Endothelial cell of umbilical vein (primary cell): Measurements from ENCODE around the gene SNORC. TPM values are rescaled to one million over a fixed set of nuclear protein-coding genes. Genes with fewer than 3 reads are reported as not detected.

Source experiments
- BruUV-seq: library from RNA; stranded (reverse); fragments of 400-500 nt; replicated peaks from 2 replicates; lab custom pipeline; 2021; lab: Mats Ljungman, UMichigan
- CTCF ChIA-PET: fragments of 300-600, 350-600 bp; sonication (Branson Sonifier 250); formaldehyde crosslinking; loops from one replicate; lab custom pipeline; 2021; ENCODE audit warnings: antibody characterized with exemption, inconsistent platforms; lab: Charles Lee
- POLR2A ChIA-PET: fragments of 300-600, 350-600 bp; sonication (Branson Sonifier 250); formaldehyde crosslinking; loops from one replicate; lab custom pipeline; 2021; ENCODE audit warnings: antibody characterized with exemption, inconsistent platforms; lab: Charles Lee
- DNase-seq: peaks from one replicate; pipeline ENCODE4 v3.0.0-alpha.2; 2011; ENCODE audit warnings: low read depth, low spot score
- FAIRE-seq: peaks from 2 replicates; lab custom pipeline; 2011; peaks lifted over from hg19 to GRCh38; lab: Jason Lieb, UNC
- H2AFZ ChIP-seq: 2 replicates; pipeline ENCODE4 v1.6.0; 2012; ENCODE audit warnings: low read depth, low read length, control low read depth, inconsistent platforms
- H3K27ac ChIP-seq: 2 replicates; pipeline ENCODE4 v1.5.1; 2011; ENCODE audit warnings: low read depth, mild to moderate bottlenecking, control low read depth, low read length, moderate library complexity; ENCODE audit not compliant: insufficient read depth
- H3K27me3 ChIP-seq, 2 experiments: 2 replicates each; pipeline versions ENCODE4 v1.6.0 to v1.6.1; 2011; ENCODE audit warnings: low read length in 2 of 2, mixed read lengths in 1 of 2; ENCODE audit not compliant: control insufficient read depth in 2 of 2, insufficient read depth in 2 of 2
- H3K36me3 ChIP-seq, 2 experiments: 2 replicates in 1 of 2; 3 replicates in 1 of 2; pipeline ENCODE4 v1.5.1; 2011; ENCODE audit warnings: low read length in 2 of 2, mild to moderate bottlenecking in 1 of 2, moderate library complexity in 1 of 2; ENCODE audit not compliant: control insufficient read depth in 2 of 2, insufficient read depth in 2 of 2; ENCODE audit errors: extremely low read depth in 1 of 2
- H3K4me1 ChIP-seq: 3 replicates; pipeline ENCODE4 v1.5.1; 2011; ENCODE audit warnings: mild to moderate bottlenecking, low read length; ENCODE audit not compliant: control insufficient read depth, insufficient read depth; ENCODE audit errors: extremely low read depth
- H3K4me2 ChIP-seq: 2 replicates; pipeline ENCODE4 v1.6.1; 2011; ENCODE audit warnings: low read length, control low read depth, mixed read lengths; ENCODE audit not compliant: insufficient read depth
- H3K4me3 ChIP-seq, 3 experiments: fragments of 200-600 bp in 1 of 3; sonication (generic), shearing (Covaris generic) in 1 of 3; replicated peaks in 1 of 3; 2 replicates each; pipeline ENCODE4 v1.5.1; 2011 to 2016; ENCODE audit warnings: control low read depth in 3 of 3, low read length in 3 of 3, mild to moderate bottlenecking in 2 of 3, inconsistent platforms in 1 of 3, low read depth in 1 of 3, moderate library complexity in 1 of 3; ENCODE audit not compliant: insufficient read depth in 1 of 3
- H3K79me2 ChIP-seq: 2 replicates; pipeline ENCODE4 v1.6.0; 2012; ENCODE audit warnings: low read length, inconsistent platforms; ENCODE audit not compliant: control insufficient read depth, insufficient read depth
- H3K9ac ChIP-seq: replicated peaks from 2 replicates; pipeline ENCODE3; 2011; ENCODE audit warnings: low read length, control low read depth; ENCODE audit not compliant: insufficient read depth; ENCODE audit errors: extremely low read depth
- H3K9me1 ChIP-seq: replicated peaks from 3 replicates; pipeline ENCODE4 v1.6.0; 2011; ENCODE audit warnings: mild to moderate bottlenecking, low read length; ENCODE audit not compliant: control insufficient read depth, insufficient read depth; ENCODE audit errors: extremely low read depth
- H3K9me3 ChIP-seq: replicated peaks from 2 replicates; pipeline ENCODE4 v1.5.1; 2012; ENCODE audit warnings: low read length, inconsistent platforms; ENCODE audit not compliant: control insufficient read depth, insufficient read depth
- H4K20me1 ChIP-seq: replicated peaks from 2 replicates; pipeline ENCODE3; 2011; ENCODE audit warnings: mild to moderate bottlenecking, low read length; ENCODE audit not compliant: control insufficient read depth, insufficient read depth; ENCODE audit errors: extremely low read depth
- CTCF ChIP-seq, 2 donors: IDR thresholded peaks; 1 replicate in 1 of 2; 2 replicates in 1 of 2; pipeline ENCODE4 v1.5.1; 2011; ENCODE audit warnings: low read length in 2 of 2, mild to moderate bottlenecking in 2 of 2, moderate library complexity in 2 of 2, control low read depth in 1 of 2, inconsistent platforms in 1 of 2, low read depth in 1 of 2; ENCODE audit not compliant: insufficient read depth in 1 of 2; ENCODE audit errors: extremely low read depth in 1 of 2
- EZH2 ChIP-seq: IDR thresholded peaks from 2 replicates; pipeline ENCODE4 v1.6.1; 2012; ENCODE audit warnings: borderline replicate concordance, low read depth, mild to moderate bottlenecking, moderate library complexity, low read length, inconsistent platforms; ENCODE audit not compliant: severe bottlenecking
- FOS ChIP-seq: IDR thresholded peaks from 2 replicates; pipeline ENCODE4 v1.6.1; 2011; ENCODE audit warnings: mild to moderate bottlenecking, low read length, moderate library complexity, borderline replicate concordance; ENCODE audit not compliant: insufficient read depth
- GATA2 ChIP-seq: IDR thresholded peaks from 2 replicates; pipeline ENCODE4 v1.7.0; 2011; ENCODE audit warnings: low read depth, mild to moderate bottlenecking, moderate library complexity, mixed read lengths, low read length; ENCODE audit not compliant: insufficient read length, insufficient read depth
- JUN ChIP-seq: IDR thresholded peaks from 2 replicates; pipeline ENCODE4 v1.6.1; 2011; ENCODE audit warnings: borderline replicate concordance, low read depth; ENCODE audit not compliant: insufficient read length, insufficient read depth
- MAX ChIP-seq: IDR thresholded peaks from 2 replicates; pipeline ENCODE4 v1.6.1; 2011; ENCODE audit not compliant: insufficient read depth, insufficient read length
- MYC ChIP-seq: IDR thresholded peaks from one replicate; pipeline ENCODE4 v1.6.1; 2011; ENCODE audit warnings: mild to moderate bottlenecking, low read depth, low read length
- POLR2A ChIP-seq: IDR thresholded peaks from 2 replicates; pipeline ENCODE4 v1.6.1; 2012; ENCODE audit warnings: low read depth, mild to moderate bottlenecking, control low read depth, low read length
- POLR2AphosphoS5 ChIP-seq: IDR thresholded peaks from 2 replicates; pipeline ENCODE4 v1.6.1; 2012; ENCODE audit warnings: low read depth, mild to moderate bottlenecking, control low read depth, low read length, moderate library complexity; ENCODE audit not compliant: insufficient read depth
- dilution Hi-C: fragments of 300-500 bp; cut with MboI; formaldehyde crosslinking; loops from one replicate; pipeline ENCODE4 v1.15.0; 2019; ENCODE audit warnings: low sequenced_read_pairs; ENCODE audit not compliant: extremely low pct_ligation_motif_present
- intact Hi-C: fragments of 100-400 bp; cut with micrococcal nuclease; formaldehyde crosslinking; loops from one replicate; pipeline ENCODE4 v1.10.0; 2022
- polyA plus RNA-seq, 4 experiments: library from polyadenylated mRNA; depleted of rRNA in 3 of 4; stranded (reverse) in 3 of 4; unstranded in 1 of 4; fragments of >200 nt; gene quantifications; 2 replicates each; pipeline versions ENCODE4 v1.2.1 to v1.2.3, GENCODE V29; 2011 to 2012; ENCODE audit warnings: missing spikeins in 1 of 4
- total RNA-seq: library from RNA; stranded (reverse); gene quantifications from 2 replicates; pipeline ENCODE4 v1.2.3, GENCODE V29; 2021

The SNORC gene
- total and polyA plus RNA-seq, 2 donors (not counting 3 experiments of a cell fraction or from before 2014, with no cell fraction given) = 1.4 to 4.0 TPM

GRCh38 chr2:232865165-232865564 lies 4.9 kb upstream of the SNORC start:
- POLR2A ChIA-PET = interaction anchor here (0.7 kb wide), 1 partner anchor 211 kb away, joined by 8 read pairs; no protein-coding TSS in a partner anchor
- Histone ChIP-seq H3K4me1 (no peaks in the 10 kb centered on the region), H3K27me3 (no peaks in the 10 kb centered on the region), H4K20me1 (no peaks in the 10 kb centered on the region), H3K27ac (no peak overlapping the region), H3K4me3 (no peak overlapping the region), H3K9ac (no peak overlapping the region), H2AFZ (no peak overlapping the region), H3K4me2 (no peak overlapping the region), H3K9me1 (no peaks in the 10 kb centered on the region), H3K79me2 (no peaks in the 10 kb centered on the region), H3K9me3 (no peaks in the 10 kb centered on the region), H3K36me3 (peaks cover 0 to 4% of the 10 kb centered on the region in 2 experiments)
- dilution Hi-C loops = no loop called here
- CTCF ChIA-PET = no interaction called here
- intact Hi-C loops = no loop called here
- no TSS peak for BruUV-seq
- DNase-seq (no peak), FAIRE-seq (no peak)
- TF ChIP-seq GATA2 (no peak), FOS (no peak), POLR2AphosphoS5 (no peak), MAX (no peak), POLR2A (no peak), MYC (no peak), EZH2 (no peak), JUN (no peak), CTCF (IDR thresholded peaks at IDR 0.05; ENCODE audit: extremely low read depth in 1 of 2, insufficient read depth in 1 of 2, low read depth in 1 of 2, low read length in 2 of 2) (no peak)
